AG09309 (cell line): Measurements from ENCODE around the gene ALDH3B2.

Source experiments
- DNase-seq: peaks from one replicate; pipeline ENCODE4 v3.0.0-alpha.2; 2010; ENCODE audit warnings: low read depth
- H3K4me3 ChIP-seq: 2 replicates; pipeline ENCODE4 v1.5.1; 2011; ENCODE audit warnings: mild to moderate bottlenecking, low read depth, low read length, moderate library complexity; ENCODE audit not compliant: control insufficient read depth
- TF ChIP-seq, protein P1 (sequence below): IDR thresholded peaks from 2 replicates; pipeline ENCODE4 v1.5.1; 2011; ENCODE audit warnings: mild to moderate bottlenecking, low read depth, low read length, inconsistent platforms; ENCODE audit not compliant: insufficient read depth, control insufficient read depth; ENCODE audit errors: missing control alignments

ALDH3B2 gene

GRCh38 chr11:67630943-67631331, 43.5 kb downstream of the ALDH3B2 start:
- TF ChIP-seq, protein P1, sequence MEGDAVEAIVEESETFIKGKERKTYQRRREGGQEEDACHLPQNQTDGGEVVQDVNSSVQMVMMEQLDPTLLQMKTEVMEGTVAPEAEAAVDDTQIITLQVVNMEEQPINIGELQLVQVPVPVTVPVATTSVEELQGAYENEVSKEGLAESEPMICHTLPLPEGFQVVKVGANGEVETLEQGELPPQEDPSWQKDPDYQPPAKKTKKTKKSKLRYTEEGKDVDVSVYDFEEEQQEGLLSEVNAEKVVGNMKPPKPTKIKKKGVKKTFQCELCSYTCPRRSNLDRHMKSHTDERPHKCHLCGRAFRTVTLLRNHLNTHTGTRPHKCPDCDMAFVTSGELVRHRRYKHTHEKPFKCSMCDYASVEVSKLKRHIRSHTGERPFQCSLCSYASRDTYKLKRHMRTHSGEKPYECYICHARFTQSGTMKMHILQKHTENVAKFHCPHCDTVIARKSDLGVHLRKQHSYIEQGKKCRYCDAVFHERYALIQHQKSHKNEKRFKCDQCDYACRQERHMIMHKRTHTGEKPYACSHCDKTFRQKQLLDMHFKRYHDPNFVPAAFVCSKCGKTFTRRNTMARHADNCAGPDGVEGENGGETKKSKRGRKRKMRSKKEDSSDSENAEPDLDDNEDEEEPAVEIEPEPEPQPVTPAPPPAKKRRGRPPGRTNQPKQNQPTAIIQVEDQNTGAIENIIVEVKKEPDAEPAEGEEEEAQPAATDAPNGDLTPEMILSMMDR = no peak
- DNase-seq = no peak
- peak overlapping the region; percentile 80 for H3K4me3 ChIP-seq

DNA sequence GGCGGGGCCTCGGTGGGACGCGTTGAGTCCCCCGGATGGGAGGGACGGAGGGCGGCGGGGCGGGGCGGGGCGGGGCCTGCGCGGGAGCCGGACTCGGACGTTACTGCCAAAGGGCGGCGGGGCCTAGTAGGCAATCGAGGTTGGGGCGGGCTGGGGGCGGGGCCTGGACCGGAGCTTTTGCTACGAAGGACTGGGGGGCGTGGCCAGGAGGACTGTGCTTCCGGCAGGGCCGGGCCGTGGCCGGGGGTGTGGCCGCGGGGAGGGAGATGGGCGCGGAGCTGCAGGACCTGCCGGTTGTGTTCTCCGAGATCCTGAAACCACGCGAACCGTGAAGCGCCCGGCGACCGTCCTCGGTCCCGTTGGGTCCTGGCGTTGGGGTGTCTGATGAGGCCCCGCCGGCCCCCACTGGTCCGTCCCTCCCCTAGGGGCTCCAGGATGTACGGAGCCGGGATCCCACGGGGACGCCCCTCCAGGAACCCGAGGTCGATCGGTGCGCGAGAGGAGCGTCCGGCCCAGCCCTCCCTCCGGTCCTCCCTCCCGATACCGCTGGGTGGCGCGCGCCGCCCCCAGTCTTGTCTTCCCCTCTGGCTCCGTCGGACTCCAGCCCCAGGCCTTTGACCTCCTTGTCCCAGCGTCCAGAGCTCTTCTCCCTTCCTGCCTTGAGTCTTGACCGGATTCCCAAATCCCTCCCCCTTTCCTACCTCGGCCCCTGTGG, 44.0 kb downstream of the ALDH3B2 start:
- peak; percentile 83 for DNase-seq
- H3K4me3 ChIP-seq = peak overlapping the region; percentile 80
- TF ChIP-seq, protein P1 = peak; percentile 77

- TF ChIP-seq, protein P1 = peak; percentile 87
- peak within 1 kb of the TSS; percentile 80 for H3K4me3 ChIP-seq
- DNase-seq = no peak
Measured at GRCh38 chr11:67629386-67630227, 44.8 kb downstream of the ALDH3B2 start, which contains the start of gene NUDT8. TSS of gene NUDT8 (minus strand) at chr11:67629937. CDS start at chr11:67629911, 26 bp downstream.

- no peak overlapping the region for H3K4me3 ChIP-seq
- TF ChIP-seq, protein P1 = no peak
- DNase-seq = no peak
Measured at GRCh38 chr11:67628710-67629385, 45.6 kb downstream of the ALDH3B2 start.

- TF ChIP-seq, protein P1 = no peak
- H3K4me3 ChIP-seq = no peak overlapping the region
- no peak for DNase-seq
Measured at GRCh38 chr11:67627812-67628624, 46.4 kb downstream of the ALDH3B2 start.

DNA sequence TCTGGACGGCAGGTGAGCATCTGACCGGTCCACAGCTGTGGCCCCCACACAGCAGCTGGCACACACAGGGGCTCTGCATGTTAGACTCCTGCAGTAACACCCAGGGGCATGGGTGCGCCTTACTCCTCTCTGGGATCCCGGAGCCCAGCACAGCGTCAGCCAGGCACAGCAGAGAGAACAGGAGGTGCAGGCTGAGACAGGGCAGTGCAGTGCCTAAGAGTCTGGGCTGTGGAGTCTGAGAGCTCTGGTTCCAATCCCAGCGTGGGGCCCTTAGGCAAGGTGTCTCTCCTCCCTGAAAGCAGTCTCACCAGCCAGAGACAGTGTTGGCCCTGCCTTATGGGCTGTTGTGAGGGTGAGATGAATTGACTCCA, 47.0 kb downstream of the ALDH3B2 start:
- H3K4me3 ChIP-seq = no peak overlapping the region
- TF ChIP-seq, protein P1 = no peak
- DNase-seq = no peak
